Measurements from ENCODE around the gene USP44.

The USP44 gene

GRCh38 chr12:95545731-95546490 lies 5.4 kb downstream of the USP44 start:
- Mint-ChIP-seq H3K27ac (ENCODE audit: low read depth) (no peak overlapping the region), H3K9me3 (no peaks in the 10 kb centered on the region), H3K27me3 (peaks cover 45% of the 10 kb centered on the region), H3K4me3 (no peak overlapping the region), H3K4me1 (peaks cover 7% of the 10 kb centered on the region), H3K36me3 (ENCODE audit: insufficient read depth) (peaks cover 2% of the 10 kb centered on the region)
- DNase-seq (ENCODE audit: low spot score in 2 of 2): no peak
- ATAC-seq (replicated peaks; ENCODE audit: extremely low read depth, poor library complexity, severe bottlenecking): no peak

- no peak overlapping the region for H3K4me3 Mint-ChIP-seq
- peaks cover 41% of the 10 kb centered on the region for H3K27me3 Mint-ChIP-seq
- DNase-seq (ENCODE audit: low spot score in 2 of 2) (no peak), ATAC-seq (replicated peaks; ENCODE audit: extremely low read depth, poor library complexity, severe bottlenecking) (no peak)
- H3K36me3 Mint-ChIP-seq (ENCODE audit: insufficient read depth): peaks cover 2% of the 10 kb centered on the region
- no peaks in the 10 kb centered on the region for H3K9me3 Mint-ChIP-seq
- H3K4me1 Mint-ChIP-seq: peaks cover 7% of the 10 kb centered on the region
- H3K27ac Mint-ChIP-seq (ENCODE audit: low read depth): no peak overlapping the region
These were observed 6.0 kb downstream of the USP44 start for GRCh38 chr12:95545303-95545702.

- no peak for DNase-seq (ENCODE audit: low spot score in 2 of 2)
- no peak overlapping the region for H3K27ac Mint-ChIP-seq (ENCODE audit: low read depth)
- peaks cover 7% of the 10 kb centered on the region for H3K4me1 Mint-ChIP-seq
- peaks cover 2% of the 10 kb centered on the region for H3K36me3 Mint-ChIP-seq (ENCODE audit: insufficient read depth)
- H3K4me3 Mint-ChIP-seq: no peak overlapping the region
- ATAC-seq (replicated peaks; ENCODE audit: extremely low read depth, poor library complexity, severe bottlenecking): no peak
- H3K27me3 Mint-ChIP-seq: peaks cover 37% of the 10 kb centered on the region
- H3K9me3 Mint-ChIP-seq: no peaks in the 10 kb centered on the region
These were observed 6.5 kb downstream of the USP44 start for GRCh38 chr12:95544756-95545155.

GRCh38 chr12:95543305-95543704 lies 8.0 kb downstream of the USP44 start:
- Mint-ChIP-seq H3K4me1 (peaks cover 7% of the 10 kb centered on the region), H3K36me3 (ENCODE audit: insufficient read depth) (peaks cover 2% of the 10 kb centered on the region), H3K27ac (ENCODE audit: low read depth) (no peak overlapping the region), H3K27me3 (peaks cover 28% of the 10 kb centered on the region), H3K9me3 (no peaks in the 10 kb centered on the region), H3K4me3 (no peak overlapping the region)
- DNase-seq (ENCODE audit: low spot score in 2 of 2) (no peak), ATAC-seq (replicated peaks; ENCODE audit: extremely low read depth, poor library complexity, severe bottlenecking) (no peak)

GRCh38 chr12:95541436-95541835 lies 9.8 kb downstream of the USP44 start:
- peaks cover 12% of the 10 kb centered on the region for H3K27me3 Mint-ChIP-seq
- H3K4me1 Mint-ChIP-seq: no peaks in the 10 kb centered on the region
- no peak for ATAC-seq (replicated peaks; ENCODE audit: extremely low read depth, poor library complexity, severe bottlenecking)
- H3K9me3 Mint-ChIP-seq: no peaks in the 10 kb centered on the region
- H3K27ac Mint-ChIP-seq (ENCODE audit: low read depth): no peak overlapping the region
- no peaks in the 10 kb centered on the region for H3K36me3 Mint-ChIP-seq (ENCODE audit: insufficient read depth)
- H3K4me3 Mint-ChIP-seq: no peak overlapping the region
- DNase-seq (ENCODE audit: low spot score in 2 of 2): no peak

- Mint-ChIP-seq H3K36me3 (ENCODE audit: insufficient read depth) (no peaks in the 10 kb centered on the region), H3K4me1 (no peaks in the 10 kb centered on the region), H3K9me3 (no peaks in the 10 kb centered on the region), H3K27me3 (no peaks in the 10 kb centered on the region), H3K27ac (ENCODE audit: low read depth) (no peak overlapping the region), H3K4me3 (no peak overlapping the region)
- DNase-seq (ENCODE audit: low spot score in 2 of 2): no peak
- ATAC-seq (replicated peaks; ENCODE audit: extremely low read depth, poor library complexity, severe bottlenecking): no peak
These were observed 12.6 kb downstream of the USP44 start for GRCh38 chr12:95538656-95539055.

- Mint-ChIP-seq H3K4me1 (no peaks in the 10 kb centered on the region), H3K9me3 (no peaks in the 10 kb centered on the region), H3K36me3 (ENCODE audit: insufficient read depth) (no peaks in the 10 kb centered on the region), H3K4me3 (no peak overlapping the region), H3K27ac (ENCODE audit: low read depth) (no peak overlapping the region), H3K27me3 (no peaks in the 10 kb centered on the region)
- ATAC-seq (replicated peaks; ENCODE audit: extremely low read depth, poor library complexity, severe bottlenecking): no peak
- DNase-seq (ENCODE audit: low spot score in 2 of 2): no peak
These were observed 13.3 kb downstream of the USP44 start for GRCh38 chr12:95538006-95538405.

- no peak for DNase-seq (ENCODE audit: low spot score in 2 of 2)
- Mint-ChIP-seq H3K4me1 (no peaks in the 10 kb centered on the region), H3K27ac (ENCODE audit: low read depth) (no peak overlapping the region)
These were observed 17.3 kb downstream of the USP44 start for GRCh38 chr12:95533985-95534384.

GRCh38 chr12:95532851-95533250 lies 18.4 kb downstream of the USP44 start:
- no peak overlapping the region for H3K27ac Mint-ChIP-seq (ENCODE audit: low read depth)

More at GRCh38 chr12:95533985-95534384, 17.3 kb downstream of the USP44 start:
- H3K27me3 Mint-ChIP-seq: peaks cover 10% of the 10 kb centered on the region
- no peak overlapping the region for H3K4me3 Mint-ChIP-seq
- no peaks in the 10 kb centered on the region for H3K36me3 Mint-ChIP-seq (ENCODE audit: insufficient read depth)
- ATAC-seq (replicated peaks; ENCODE audit: extremely low read depth, poor library complexity, severe bottlenecking): no peak
- no peaks in the 10 kb centered on the region for H3K9me3 Mint-ChIP-seq

GRCh38 chr12:95529693-95530225 lies 21.5 kb downstream of the USP44 start:
- Mint-ChIP-seq H3K4me3 (no peak overlapping the region), H3K9me3 (no peaks in the 10 kb centered on the region), H3K4me1 (no peaks in the 10 kb centered on the region), H3K36me3 (ENCODE audit: insufficient read depth) (no peaks in the 10 kb centered on the region), H3K27me3 (peaks cover 10% of the 10 kb centered on the region), H3K27ac (ENCODE audit: low read depth) (no peak overlapping the region)
- no peak for DNase-seq (ENCODE audit: low spot score in 2 of 2)
- no peak for ATAC-seq (replicated peaks; ENCODE audit: extremely low read depth, poor library complexity, severe bottlenecking)

More at GRCh38 chr12:95532851-95533250, 18.4 kb downstream of the USP44 start:
- H3K27me3 Mint-ChIP-seq: peaks cover 10% of the 10 kb centered on the region
- ATAC-seq (replicated peaks; ENCODE audit: extremely low read depth, poor library complexity, severe bottlenecking) (no peak), DNase-seq (ENCODE audit: low spot score in 2 of 2) (no peak)
- H3K36me3 Mint-ChIP-seq (ENCODE audit: insufficient read depth): no peaks in the 10 kb centered on the region
- no peak overlapping the region for H3K4me3 Mint-ChIP-seq
- H3K4me1 Mint-ChIP-seq: no peaks in the 10 kb centered on the region
- H3K9me3 Mint-ChIP-seq: no peaks in the 10 kb centered on the region

- H3K4me3 Mint-ChIP-seq: no peak overlapping the region
- DNase-seq (ENCODE audit: low spot score in 2 of 2): no peak
- H3K27ac Mint-ChIP-seq (ENCODE audit: low read depth): no peak overlapping the region
- no peaks in the 10 kb centered on the region for H3K9me3 Mint-ChIP-seq
- H3K36me3 Mint-ChIP-seq (ENCODE audit: insufficient read depth): no peaks in the 10 kb centered on the region
- peaks cover 10% of the 10 kb centered on the region for H3K27me3 Mint-ChIP-seq
- no peaks in the 10 kb centered on the region for H3K4me1 Mint-ChIP-seq
- no peak for ATAC-seq (replicated peaks; ENCODE audit: extremely low read depth, poor library complexity, severe bottlenecking)
These were observed 22.8 kb downstream of the USP44 start for GRCh38 chr12:95528431-95528830.

GRCh38 chr12:95522692-95523091 lies 28.6 kb downstream of the USP44 start:
- Mint-ChIP-seq H3K9me3 (no peaks in the 10 kb centered on the region), H3K27ac (ENCODE audit: low read depth) (no peak overlapping the region), H3K4me1 (no peaks in the 10 kb centered on the region), H3K4me3 (no peak overlapping the region), H3K27me3 (no peaks in the 10 kb centered on the region), H3K36me3 (ENCODE audit: insufficient read depth) (peaks cover 1% of the 10 kb centered on the region)
- no peak for ATAC-seq (replicated peaks; ENCODE audit: extremely low read depth, poor library complexity, severe bottlenecking)
- no peak for DNase-seq (ENCODE audit: low spot score in 2 of 2)

- peaks cover 4% of the 10 kb centered on the region for H3K36me3 Mint-ChIP-seq (ENCODE audit: insufficient read depth)
- DNase-seq (ENCODE audit: low spot score in 2 of 2) (no peak), ATAC-seq (replicated peaks; ENCODE audit: extremely low read depth, poor library complexity, severe bottlenecking) (no peak)
- no peak overlapping the region for H3K4me3 Mint-ChIP-seq
- H3K27me3 Mint-ChIP-seq: no peaks in the 10 kb centered on the region
- no peaks in the 10 kb centered on the region for H3K4me1 Mint-ChIP-seq
- H3K27ac Mint-ChIP-seq (ENCODE audit: low read depth): no peak overlapping the region
- H3K9me3 Mint-ChIP-seq: no peaks in the 10 kb centered on the region
These were observed 30.5 kb downstream of the USP44 start for GRCh38 chr12:95520816-95521215.
